HG02870 (cell line): ENCODE results near the gene LIMA1.
"Not testable (repeated sequence)": the region's sequence is repeated elsewhere in the genome, so short reads cannot be mapped to it uniquely, and the experiment has no call there.

Experiments
- ATAC-seq: cut with Tn5 transposase; IDR thresholded peaks from one replicate; pipeline ENCODE4 v1.9.1; 2021; ENCODE audit warnings: mild to moderate bottlenecking, moderate library complexity; ENCODE audit not compliant: unreplicated experiment

The LIMA1 gene

GRCh38 chr12:50154947-50155346 is 128.4 kb downstream of the LIMA1 start:
- not testable (repeated sequence) for ATAC-seq

DNA sequence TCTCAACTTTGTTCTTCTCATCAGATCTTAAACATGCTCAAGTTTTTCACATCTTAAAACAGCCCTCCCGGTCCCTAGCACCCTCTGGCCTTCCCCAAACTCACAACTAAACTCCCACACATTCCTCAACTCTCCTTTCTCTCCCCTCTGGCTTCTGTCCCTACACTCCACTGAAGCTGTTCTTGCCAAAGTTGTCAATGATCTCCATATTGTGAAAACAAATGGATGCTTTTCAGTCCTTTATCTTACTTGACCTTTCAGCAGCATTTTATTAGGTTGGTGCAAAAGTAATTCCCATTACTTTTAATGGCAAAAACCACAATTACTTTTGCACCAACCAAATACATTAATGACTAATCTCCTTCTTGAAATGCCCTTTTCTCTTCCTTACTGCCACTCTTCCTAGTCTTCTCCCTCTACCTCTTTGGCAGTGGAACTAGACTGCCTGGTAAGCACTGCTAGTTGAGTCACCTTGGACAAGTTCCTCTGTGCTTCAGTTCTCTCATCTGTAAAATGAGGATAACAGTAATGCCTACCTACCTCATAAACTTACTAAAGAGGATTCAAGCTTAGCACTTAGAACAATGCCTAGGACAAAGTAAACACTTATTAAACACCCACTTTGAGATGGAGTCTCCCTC is 132.2 kb downstream of the LIMA1 start:
- ATAC-seq, result no peak

GRCh38 chr12:50149311-50149710 is 134.0 kb downstream of the LIMA1 start:
- ATAC-seq, result no peak

DNA sequence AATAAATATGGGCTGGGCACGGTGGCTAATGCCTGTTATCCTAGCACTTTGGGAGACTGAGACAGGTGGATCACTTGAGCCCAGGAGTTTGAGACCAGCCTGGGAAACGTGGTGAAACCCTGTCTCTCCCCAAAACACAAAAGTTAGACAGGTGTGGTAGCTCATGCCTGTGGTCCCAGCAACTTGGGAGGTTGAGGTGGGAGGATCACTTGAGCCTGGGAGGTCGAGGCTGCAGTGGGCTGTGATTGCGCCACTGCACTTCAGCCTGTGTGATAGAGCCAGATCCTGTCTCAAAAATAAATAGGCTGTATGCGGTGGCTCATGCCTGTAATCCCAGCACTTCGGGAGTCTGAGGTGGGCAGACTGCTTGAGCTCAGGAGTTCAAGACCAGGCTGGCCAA is 135.3 kb downstream of the LIMA1 start:
- not testable (repeated sequence) for ATAC-seq

DNA sequence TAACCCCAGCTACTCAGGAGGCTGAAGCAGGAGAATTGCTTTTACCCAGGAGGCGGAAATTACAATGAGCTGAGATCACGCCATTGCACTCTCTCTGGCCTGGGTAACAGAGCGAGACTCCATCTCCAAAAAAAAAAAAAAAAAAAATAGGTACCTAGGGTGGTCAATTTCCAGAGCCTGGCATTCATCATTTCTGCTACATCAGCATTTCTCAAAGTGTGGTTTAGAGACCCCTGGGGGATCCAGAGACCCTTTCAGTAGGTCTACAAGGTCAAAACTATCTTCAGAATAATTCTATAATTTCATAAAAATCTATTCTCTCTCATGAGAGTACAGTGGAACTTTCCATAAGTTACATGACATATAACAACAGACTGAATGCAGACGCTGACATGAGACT is 136.0 kb downstream of the LIMA1 start:
- no peak for ATAC-seq

DNA sequence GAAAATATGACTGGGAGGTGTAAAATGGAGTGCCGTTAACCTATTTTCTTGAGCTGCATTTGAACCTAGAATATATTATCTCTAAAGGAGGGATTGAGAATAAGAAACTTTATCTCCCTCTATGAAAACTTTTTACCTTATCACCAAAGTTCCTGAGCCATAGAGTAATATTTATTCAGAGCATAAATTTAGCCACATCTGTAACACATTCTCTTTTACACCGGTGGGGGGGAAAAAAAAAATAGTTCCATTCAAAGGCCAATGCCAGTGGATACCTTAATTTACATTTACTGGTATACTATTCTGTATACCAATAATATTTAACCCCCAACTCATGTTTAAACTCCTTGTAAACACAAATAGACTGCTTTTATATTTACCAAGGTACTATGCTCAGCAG is 137.9 kb downstream of the LIMA1 start:
- no peak for ATAC-seq

- no peak for ATAC-seq
These were observed 140.3 kb downstream of the LIMA1 start for GRCh38 chr12:50142993-50143392.

GRCh38 chr12:50132505-50133135 is 150.7 kb downstream of the LIMA1 start:
- ATAC-seq, result no peak

GRCh38 chr12:50129290-50129689 is 154.0 kb downstream of the LIMA1 start:
- no peak for ATAC-seq

GRCh38 chr12:50127546-50127945 is 155.8 kb downstream of the LIMA1 start:
- ATAC-seq, result no peak
